HS-27A (cell line): ENCODE results near the gene MRPS22.
"Not testable (repeated sequence)": the region's sequence is repeated elsewhere in the genome, so short reads cannot be mapped to it uniquely, and the experiment has no call there.

Source experiments
- DNase-seq: peaks from one replicate; pipeline ENCODE4 v3.0.0-alpha.2; 2012; ENCODE audit warnings: low read depth, missing footprints

Gene MRPS22

DNA sequence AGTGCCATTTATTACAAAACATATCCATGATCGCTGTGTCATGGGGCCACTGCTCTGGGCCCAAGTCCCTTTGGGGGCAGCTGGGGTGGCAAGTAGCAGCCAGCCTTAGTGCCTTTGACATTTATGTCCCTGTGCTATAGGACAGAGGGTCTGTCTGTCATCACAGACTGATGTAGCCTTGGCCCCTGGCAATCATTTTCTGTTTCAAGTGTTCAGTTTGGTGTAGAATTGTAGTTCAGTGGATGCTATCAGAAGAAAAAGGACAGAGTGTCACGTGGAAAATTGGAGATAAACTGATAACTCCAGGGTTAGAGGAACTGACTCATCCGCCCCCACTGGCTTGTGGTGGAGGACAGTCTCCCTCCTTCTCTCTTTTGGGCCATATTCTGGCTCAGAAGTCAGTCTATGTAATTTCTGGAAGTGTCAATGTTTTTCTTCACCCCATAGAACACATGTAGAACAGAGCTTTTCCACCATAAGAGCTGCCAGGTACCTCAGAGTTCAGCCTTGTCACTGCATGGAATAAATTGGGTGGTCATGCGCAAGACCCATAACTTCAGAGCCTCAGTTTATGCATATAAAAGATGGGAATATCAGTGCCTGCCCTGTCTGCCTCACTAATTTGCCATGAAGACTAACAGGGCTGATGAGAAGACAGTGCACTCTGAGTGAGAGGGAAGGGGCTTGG is 4.5 kb upstream of the MRPS22 start:
- DNase-seq, result no peak

DNA sequence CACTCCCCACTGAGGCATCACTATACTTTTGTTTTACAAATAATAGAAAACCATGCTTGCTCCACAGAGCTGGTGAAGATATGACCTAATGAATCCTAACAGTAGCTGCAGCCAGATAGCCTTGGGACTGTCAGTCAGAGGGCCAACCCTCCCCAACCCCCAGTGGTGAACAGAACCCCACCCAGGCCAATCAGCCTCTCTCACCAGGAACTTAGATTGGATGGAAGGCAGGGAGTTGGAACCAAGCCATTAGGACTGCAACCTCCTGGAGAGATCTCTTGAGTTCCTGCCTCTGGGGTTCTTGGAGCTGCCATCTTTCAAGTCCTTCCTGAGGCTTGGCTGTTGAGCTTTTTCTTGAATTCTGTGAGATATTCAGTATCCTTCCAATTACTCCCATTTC is 3.0 kb upstream of the MRPS22 start:
- no peak for DNase-seq

DNA sequence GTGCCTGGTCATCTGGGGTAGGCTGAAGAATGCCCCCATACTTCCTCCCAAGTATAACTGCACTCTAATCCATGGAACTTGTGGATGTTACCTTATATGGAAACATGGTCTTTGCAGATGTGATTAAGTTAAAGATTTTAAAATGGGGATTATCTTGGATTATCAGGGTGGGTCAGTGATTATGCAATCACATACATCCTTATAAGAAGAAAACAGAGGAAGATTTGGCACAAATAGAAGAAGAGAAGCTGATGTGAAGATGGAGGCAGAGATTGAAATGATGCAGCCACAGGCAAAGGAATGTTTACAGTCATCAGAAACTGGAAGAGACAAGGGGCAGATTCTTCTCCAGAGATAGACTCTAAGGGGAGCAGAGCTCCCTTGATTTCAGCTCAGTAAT is 1.8 kb upstream of the MRPS22 start:
- no peak for DNase-seq

DNA sequence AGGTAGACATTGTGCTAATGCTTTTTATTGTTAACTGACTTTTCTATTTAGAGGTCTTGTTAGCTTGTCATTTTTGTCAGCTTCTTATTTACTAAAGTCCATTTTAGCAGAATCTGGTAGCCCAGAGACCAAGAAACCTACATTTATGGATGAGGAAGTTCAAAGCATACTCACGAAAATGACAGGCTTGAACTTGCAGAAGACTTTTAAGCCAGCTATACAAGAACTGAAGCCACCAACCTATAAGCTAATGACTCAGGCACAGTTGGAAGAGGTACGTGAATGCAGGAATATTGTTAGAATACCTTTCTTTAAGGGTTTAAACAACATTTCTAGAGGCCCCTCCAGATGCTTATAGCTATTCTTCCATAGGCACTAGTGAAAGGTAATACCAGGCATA is 3.0 kb downstream of the MRPS22 start:
- DNase-seq, result no peak

DNA sequence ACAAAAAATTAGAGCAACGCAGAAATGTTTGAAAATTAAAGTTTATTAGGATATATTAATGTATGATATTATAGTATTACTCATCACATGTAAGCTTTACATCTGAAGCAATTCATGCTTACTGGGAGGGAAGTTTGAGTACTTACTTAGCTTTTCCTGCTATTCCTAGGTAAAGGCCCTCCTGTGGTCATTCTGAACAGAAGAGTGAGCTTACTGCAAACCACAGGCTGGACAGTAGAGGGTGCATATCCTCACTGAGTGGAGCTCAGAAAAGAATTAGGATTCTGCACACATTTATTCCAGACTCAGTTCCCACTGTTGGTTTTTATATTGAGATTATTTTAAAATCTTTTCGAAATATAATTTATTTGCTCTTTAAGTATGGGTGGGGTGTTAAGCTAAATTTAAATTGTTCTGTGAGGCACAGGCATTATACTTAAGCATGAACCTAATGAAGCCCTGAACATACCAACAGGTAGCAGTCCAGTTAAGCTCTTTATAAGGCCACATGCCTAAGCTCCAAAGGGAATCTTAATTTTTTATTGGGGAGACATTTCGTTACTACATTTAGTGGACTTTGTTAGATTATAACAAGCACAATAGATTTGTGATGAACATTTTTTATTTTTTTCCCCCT is 10.2 kb downstream of the MRPS22 start:
- DNase-seq, result peak; percentile 7

DNA sequence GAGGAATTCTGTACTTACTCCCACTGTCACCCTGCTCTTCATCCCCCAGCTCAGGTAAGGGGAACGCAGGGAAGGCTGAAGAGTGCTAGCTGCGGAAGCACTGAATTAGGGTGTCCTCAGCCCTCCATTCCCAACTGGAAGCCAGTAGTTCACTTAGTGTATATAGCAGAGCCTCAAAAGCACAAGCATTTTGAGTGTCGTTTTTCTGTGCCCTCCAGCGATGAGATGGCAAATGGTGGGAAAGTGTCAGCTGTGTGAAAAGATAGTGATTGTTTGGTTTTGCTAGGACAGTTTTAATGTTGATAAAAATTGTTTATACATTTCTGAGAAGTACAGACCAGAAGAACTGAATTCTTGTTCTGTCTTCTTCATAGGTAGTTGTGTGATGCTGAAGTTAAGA is 10.8 kb downstream of the MRPS22 start:
- DNase-seq, result no peak

DNA sequence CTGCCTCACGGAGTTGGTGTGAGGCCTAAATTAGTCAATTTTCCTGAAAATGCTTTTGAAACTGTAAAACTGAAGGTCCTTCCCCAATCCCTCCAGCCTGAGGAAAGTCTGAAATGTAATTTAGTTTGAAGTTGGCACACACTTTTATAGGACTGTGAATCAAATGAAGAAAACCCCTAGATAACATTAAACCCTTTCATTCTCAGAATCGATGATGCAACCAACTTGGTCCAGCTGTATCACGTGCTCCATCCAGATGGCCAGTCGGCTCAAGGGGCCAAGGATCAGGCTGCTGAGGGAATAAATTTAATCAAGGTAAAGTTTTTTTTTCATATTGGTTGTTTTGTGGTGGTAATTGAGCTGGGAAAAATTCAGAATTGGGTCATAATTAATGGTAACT is 11.7 kb downstream of the MRPS22 start:
- DNase-seq, result no peak

DNA sequence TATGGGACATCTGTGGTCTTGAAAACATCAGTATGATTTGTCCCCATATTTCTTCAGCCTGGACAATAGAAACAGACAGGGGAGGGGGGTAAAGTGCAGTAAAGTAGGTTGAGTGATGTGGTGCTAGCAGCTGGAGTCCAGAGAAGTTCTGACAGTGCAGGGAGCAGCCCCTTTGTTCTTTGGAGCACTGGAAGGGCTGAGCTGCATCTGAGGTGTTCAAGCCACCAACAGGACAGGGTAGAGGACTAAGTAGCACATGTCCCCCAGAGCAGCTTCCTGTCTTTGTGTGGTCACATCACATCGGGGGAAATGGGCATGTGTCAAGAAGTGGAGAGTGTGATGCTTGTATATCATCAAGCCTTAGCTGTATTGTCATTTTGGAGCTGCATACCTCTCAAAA is 12.1 kb downstream of the MRPS22 start:
- DNase-seq, result no peak

DNA sequence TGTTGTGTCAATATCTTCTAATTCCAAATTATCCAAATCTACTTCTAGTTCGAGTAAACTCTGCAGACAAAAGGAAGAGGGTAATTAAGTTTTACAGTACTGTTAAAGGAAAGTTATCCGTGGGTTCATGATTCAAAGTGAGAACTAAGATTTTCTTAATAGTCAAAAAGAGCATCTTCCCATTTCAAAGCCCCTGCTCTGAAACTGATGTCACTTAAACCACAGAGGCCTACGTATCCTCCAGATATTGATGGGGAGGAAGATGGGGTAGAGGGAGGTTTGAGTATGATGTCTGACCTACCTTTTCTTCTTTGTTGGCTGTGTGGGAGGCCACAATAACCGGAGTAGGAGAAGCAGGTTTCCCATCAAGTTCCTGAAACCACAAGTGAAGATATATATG is 14.1 kb downstream of the MRPS22 start:
- no peak for DNase-seq

DNA sequence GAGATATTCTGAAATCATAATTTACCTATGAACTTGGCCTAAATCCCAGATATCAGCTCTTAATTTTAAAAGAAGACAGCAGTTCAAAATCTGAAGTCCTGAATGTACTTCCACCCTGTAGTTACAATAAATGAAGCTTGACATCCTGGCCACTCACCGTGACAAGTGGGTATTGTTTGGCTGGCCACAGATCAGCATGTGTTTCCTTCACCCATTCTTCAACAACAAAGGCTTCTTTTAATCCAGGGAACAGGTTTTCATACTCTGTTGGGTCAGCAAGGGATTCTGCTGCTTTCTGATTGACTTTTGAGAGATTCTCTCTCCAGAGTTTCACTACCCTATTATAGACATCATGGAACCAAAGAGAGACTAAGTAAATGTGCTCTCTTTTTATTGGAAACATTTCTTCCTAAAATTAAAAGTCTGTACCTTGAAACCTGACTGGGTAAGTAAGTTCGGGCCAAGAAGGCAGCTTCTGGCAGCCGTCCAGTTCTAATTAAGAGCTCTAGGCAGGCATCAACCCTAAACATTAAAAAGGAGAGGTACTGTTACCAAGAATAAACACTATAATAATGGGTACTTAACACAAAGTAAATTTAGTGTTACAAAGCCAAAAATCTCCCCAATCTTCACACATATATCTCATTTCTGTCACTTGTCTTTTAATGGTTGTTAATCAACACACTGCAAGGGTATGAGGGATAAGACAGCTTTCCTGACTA is 15.2 kb downstream of the MRPS22 start:
- DNase-seq, result no peak

DNA sequence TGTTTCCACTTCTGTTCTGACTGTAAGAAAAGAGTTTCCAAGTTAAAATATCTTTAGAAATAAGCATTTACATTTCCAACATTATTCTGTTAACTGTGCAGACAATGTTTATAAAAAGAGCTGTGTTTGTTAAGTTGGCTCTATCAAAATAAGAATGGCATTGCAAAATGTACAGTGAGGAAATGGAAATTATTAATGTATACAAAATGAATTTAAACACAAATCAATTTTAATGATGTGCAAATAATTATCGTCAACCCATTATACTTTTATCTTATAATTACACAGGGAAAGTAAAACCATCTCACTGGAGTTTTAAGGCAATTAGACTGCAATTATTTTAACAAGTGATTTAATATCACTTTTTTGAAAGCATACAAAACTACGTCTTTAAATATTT is 17.5 kb downstream of the MRPS22 start:
- no peak for DNase-seq

DNA sequence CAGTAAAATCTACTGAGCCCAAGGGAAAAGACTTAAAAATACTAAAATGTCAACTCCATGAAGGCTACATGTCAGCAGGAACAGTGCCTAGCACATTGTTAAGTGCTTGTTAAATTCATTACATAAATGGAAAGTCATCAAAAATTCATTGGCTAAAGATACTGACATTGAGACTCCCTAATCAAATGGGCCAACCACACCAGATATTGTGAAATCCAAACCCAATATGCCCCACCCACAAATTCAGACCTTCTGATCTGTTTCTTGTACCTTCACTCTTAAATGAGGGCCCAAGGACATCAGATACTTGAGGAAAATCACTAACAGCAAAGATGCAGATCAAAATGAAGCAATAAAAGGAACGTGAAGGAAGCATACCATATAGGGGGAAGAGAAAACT is 20.7 kb downstream of the MRPS22 start:
- no peak for DNase-seq

DNA sequence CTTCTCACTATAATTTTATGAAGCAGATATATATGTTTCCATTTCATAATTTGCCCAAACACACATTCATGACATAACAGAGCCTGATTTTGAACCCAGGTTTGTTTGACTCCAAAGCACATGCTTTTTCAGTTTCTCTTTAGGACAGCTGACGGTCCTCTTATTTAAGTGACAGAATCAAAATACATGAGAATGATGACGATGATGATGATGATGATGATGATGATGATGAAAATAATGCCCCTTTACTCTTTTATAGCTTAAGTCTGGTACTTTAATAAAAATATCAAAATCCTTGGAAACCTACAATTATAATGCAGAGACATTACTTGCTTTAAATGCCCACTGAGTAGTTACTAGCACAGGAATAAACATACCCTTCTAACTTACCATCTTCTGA is 30.3 kb downstream of the MRPS22 start:
- DNase-seq, result no peak

DNA sequence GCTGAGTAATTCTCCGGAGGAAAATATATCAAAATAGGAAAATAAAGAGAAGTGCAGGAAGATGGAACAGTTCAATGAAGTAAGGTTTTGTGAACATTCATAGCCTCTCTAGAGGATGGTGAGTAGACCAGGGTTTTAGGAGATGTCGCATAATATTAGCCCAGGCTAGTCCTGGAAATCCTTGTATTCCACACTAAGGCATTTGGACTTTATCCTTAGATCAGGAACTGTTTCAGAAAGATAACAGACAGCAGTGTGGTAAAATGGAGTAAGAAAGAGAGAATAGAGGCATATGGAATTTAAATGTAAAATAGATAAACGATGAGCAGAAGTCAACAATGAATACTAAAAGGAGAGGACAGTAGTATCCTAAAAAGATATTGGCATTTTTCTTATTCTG is 33.6 kb downstream of the MRPS22 start:
- DNase-seq, result no peak

DNA sequence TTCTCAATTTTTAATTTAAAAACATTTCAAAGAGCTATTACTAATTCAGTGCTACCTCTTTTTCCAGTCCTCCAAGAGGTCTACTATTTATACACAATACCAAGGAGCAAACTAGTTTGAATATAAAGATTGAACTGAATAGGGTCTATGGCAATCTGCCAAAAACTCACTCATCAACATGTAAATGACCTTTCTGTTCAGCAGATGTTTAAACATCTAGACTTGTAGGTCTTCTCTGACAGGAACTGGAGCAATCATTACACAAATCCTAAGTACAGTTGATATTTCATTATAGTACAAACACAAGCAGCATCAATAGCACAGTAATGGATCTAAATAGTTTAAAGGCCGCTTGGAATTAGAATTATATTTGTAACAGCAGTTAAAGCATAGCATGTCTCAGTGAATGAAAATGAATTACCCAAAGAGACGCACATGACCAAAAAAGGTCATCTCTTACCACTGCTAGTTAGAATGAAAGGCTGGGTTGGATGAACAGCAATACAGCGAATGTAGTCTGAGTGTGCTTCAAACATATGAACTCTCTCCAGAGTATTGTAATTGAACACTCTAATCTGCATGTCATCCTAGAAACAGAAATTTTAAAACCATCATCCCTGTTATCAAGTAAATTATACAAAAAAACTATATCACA is 34.9 kb downstream of the MRPS22 start:
- DNase-seq, result no peak

DNA sequence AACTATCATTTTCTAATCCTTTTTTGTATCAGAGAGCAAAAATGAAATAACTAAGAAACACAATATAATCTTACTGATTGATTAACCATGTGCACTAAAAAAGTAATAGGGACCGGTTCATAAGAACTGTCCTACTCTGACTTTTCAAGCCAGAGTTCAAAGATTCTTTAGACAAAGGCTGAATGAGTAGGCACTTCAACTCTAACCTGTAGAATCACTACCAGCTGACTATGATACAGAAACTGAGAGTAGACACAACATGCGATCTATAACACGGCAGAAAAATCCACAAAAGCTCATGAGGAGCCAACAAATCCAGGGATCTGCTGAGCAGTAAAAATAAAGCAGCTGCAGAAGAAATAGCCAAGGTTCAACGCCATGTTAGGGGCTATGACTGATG is 36.8 kb downstream of the MRPS22 start:
- DNase-seq, result no peak

DNA sequence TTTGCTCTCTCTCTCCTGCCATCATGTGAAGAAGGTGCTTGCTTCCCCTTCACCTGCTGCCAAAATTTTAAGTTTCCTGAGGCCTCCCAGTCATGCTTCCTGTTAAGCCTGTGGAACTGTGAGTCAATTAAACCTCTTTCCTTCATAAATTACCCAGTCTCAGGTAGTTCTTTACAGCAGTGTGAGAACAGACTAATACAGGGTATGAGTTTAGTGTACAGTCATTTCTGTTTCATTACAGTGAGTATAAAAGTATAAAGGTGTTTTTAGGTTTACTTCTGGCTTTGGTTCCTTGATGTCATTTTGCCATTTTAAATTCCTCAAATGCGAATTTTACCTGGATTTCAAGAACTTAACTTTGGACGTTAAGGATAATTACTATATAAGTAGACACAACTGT is 38.5 kb downstream of the MRPS22 start:
- not testable (repeated sequence) for DNase-seq

DNA sequence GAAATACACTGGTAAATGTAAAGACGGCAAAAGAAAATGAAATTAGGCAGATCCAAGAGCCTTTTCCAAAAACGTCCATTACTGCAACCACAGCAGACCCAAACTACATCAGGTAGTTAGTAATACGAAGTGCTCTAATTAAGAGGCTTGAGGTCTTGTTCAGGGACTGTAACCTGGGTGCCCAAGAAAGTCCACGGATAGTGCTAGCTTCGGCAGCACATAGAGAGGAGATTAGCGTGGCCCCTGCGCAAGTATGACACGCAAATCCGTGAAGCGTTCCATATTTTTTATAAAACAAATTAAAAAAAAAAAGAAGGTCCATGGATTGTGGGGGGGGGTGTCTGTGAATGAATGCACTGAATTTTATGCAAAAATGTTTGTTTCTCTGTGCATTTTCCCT is 44.3 kb downstream of the MRPS22 start:
- DNase-seq, result no peak

DNA sequence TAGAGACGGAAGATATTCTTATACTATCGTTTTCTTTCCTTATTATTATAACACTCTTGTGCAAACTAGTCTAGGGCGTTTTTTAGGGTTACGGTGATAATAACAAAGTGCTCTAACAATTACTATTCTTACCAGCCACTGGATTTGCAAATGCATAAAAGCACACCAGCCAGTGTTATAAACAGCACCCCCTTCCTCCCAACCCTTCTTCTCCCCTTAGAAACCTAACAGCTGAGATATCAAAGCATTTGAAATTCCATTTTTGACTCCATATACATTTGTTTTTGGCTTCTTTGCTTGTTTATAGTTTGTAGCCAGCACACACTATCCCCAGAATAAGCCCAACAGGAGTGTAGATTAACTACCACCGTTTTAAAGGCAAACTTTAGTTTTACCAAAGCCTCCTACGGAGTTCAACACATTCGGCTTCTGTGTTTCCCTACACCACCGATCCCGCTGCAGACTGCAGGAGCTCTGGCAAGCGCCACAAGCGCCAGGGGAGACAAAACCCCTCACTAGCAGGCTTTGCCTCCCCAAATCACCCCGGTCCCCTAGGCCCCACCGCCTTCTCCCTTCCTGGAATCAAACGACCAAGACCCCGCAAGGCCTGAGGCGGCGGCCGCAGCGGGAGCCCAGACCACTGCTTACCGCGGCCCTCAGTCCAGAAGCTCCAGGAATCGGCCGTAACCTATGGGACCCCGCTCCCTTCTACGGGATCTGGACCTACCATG is 45.2 kb downstream of the MRPS22 start:
- DNase-seq, result peak; percentile 5

DNA sequence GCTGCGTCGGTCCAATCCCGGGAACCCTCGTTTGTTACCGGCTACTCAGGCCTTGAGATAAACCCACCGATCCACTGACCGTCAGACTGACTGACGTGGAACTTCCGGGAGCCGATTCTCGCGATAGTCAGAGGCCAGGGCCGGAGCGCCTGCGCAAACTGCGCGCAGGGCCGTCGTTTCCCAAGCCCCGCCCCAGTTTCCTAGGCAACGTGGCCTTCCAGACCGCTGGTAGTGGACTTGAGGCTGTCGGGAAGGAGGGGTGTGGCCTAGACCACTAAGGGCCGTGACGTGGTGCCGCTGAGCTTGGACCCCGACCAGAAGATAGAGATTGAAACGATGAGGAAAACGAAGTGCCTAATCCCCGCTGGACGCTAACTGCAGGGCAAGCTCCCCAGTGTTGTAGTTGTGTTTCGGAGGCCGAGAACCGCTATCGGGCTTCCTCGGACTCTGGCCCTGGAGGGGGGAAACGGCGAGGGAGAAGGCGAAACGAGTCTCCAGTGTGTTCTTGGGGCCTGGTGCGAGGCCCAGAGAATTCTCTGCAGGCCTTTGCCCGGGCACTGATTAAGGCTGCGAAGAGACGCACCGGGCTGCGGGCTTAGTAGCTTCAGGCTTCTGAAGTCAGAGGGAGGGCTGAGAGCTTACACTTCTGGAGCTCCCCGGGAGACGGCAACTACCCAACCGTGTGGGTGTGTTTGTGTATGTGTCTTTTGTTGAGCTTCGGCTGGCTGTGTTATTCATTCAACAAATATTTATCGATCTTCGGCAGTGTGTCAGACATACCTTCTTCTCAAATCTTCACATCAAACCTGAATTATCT is 45.9 kb downstream of the MRPS22 start, which contains the start of gene COPB2:
COPB2 (minus strand) TSS at position 96 of the 817 bp plus-strand sequence. CDS start 97 bp downstream, outside the sequence.
- DNase-seq, result peak; percentile 97

DNA sequence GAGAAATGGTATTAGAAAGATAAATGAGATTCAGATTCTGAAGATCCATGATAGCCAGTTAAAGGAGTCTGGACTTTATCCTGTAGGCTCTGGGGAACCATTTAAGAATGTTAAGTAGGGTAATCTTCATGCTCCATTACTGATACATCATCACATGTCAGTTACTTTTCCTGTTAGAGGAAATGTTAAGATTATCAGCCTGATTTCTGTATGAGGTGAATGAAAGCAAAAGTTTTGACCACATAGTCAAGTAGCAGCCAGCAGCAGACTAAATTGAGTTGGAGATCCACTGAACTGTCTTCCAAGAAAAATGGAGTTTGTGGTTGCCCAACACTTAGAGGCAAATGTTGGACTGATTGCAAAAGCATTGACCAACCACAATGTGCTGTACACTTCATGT is 50.3 kb downstream of the MRPS22 start:
- DNase-seq, result no peak
